Stimulated activated CD8-positive, alpha-beta memory T cell treated with anti-CD3 and anti-CD28 coated beads, Interleukin-12 subunit alpha, Interleukin-12 subunit beta, amount 100 ng/mL, for 24 hours (primary cell): Measurements from ENCODE around the gene ANKS3.

Source experiments
- DNase-seq: peaks from one replicate; pipeline ENCODE4 v3.0.0-alpha.2; 2020; ENCODE audit errors: extremely low read depth

ANKS3 gene

GRCh38 chr16:4685776-4686496, 48.1 kb downstream of the ANKS3 start:
- no peak for DNase-seq

GRCh38 chr16:4685292-4685691, 48.8 kb downstream of the ANKS3 start:
- DNase-seq = no peak

GRCh38 chr16:4684763-4685162, 49.3 kb downstream of the ANKS3 start:
- no peak for DNase-seq

- no peak for DNase-seq
These were observed 49.9 kb downstream of the ANKS3 start for GRCh38 chr16:4684058-4684715.

GRCh38 chr16:4683255-4684057, 50.6 kb downstream of the ANKS3 start:
- no peak for DNase-seq

- no peak for DNase-seq
These were observed 51.3 kb downstream of the ANKS3 start for GRCh38 chr16:4682616-4683254.

GRCh38 chr16:4682084-4682591, 51.9 kb downstream of the ANKS3 start:
- no peak for DNase-seq

- DNase-seq = no peak
These were observed 52.5 kb downstream of the ANKS3 start for GRCh38 chr16:4681471-4682083.

- no peak for DNase-seq
These were observed 53.2 kb downstream of the ANKS3 start for GRCh38 chr16:4680673-4681470.

GRCh38 chr16:4679850-4680636, 54.0 kb downstream of the ANKS3 start:
- no peak for DNase-seq

- DNase-seq = no peak
These were observed 54.8 kb downstream of the ANKS3 start for GRCh38 chr16:4679156-4679849.

- DNase-seq = no peak
These were observed 55.5 kb downstream of the ANKS3 start for GRCh38 chr16:4678596-4678995.

GRCh38 chr16:4677994-4678393, 56.1 kb downstream of the ANKS3 start:
- no peak for DNase-seq

- no peak for DNase-seq
These were observed 56.7 kb downstream of the ANKS3 start for GRCh38 chr16:4677390-4677789.

GRCh38 chr16:4676831-4677230, 57.2 kb downstream of the ANKS3 start:
- no peak for DNase-seq

- no peak for DNase-seq
These were observed 57.9 kb downstream of the ANKS3 start for GRCh38 chr16:4675864-4676786.

- DNase-seq = no peak
These were observed 59.0 kb downstream of the ANKS3 start for GRCh38 chr16:4674926-4675530.
